ENCODE measurements around the gene RAD51D. TPM values are rescaled to one million over a fixed set of nuclear protein-coding genes. Genes with fewer than 3 reads are reported as not detected.

RAD51D gene
- total RNA-seq, result 17.0 and 22.9 TPM in 2 replicates

GRCh38 chr17:35119370-35120165 lies at the start of gene RAD51D:
RAD51D (minus strand) TSS chr17:35119860; CDS start chr17:35119613, 247 bp downstream.
- Mint-ChIP-seq H3K27ac (peak within 1 kb of the TSS; percentile 88), H3K4me1 (peaks cover 31% of the 10 kb centered on the region), H3K4me3 (peak within 1 kb of the TSS; percentile 91), H3K9me3 (no peaks in the 10 kb centered on the region), H3K27me3 (peaks cover 2% of the 10 kb centered on the region), H3K36me3 (ENCODE audit: low read depth) (peaks cover 9% of the 10 kb centered on the region)
- ChIA-PET POLR2A (interaction anchor here (0.8 to 2.9 kb wide), 10 partner anchors 22 to 645 kb away, joined by 3 to 19 read pairs (median 3); partner anchors contain the start of genes LIG3 and NLE1), CTCF (interaction anchor here (0.6 to 4.2 kb wide), 19 partner anchors 11 to 919 kb away, joined by 3 to 53 read pairs (median 5); partner anchors contain the start of genes CCT6B, NLE1, RFFL and ZNF830)
- ATAC-seq (ENCODE audit: low read depth) (peak; percentile 92), DNase-seq (peak; percentile 88)
- intact Hi-C loops (cut with micrococcal nuclease), result loop anchor here (1.0 kb wide), 6 partner anchors 30 to 919 kb away; partner anchors contain the start of gene LIG3
- TF ChIP-seq CTCF (IDR thresholded peaks at IDR 0.05), result peak; percentile 59

DNA sequence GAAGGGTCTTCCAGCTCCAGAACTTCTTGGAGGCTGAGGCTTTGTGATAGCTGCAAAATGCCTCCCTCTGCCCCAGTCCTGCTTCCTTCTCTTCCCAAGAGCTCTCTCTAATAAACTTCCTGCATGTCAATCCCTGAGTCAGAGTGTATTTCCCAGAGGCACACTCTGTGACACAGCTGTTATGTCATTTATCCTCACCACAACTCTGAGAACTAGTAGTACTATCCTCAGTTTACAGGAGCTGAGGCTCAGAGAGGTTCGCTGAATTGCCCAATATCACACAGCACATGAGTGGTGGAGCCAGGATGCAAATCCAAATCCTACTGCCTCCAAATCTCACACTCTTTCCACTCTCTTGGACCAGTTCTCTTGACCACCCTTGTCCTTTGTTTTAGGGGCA lies 48.0 kb upstream of the RAD51D start:
- no peak for ATAC-seq (ENCODE audit: low read depth)
- H3K27me3 Mint-ChIP-seq, result peaks cover 33% of the 10 kb centered on the region
- ChIA-PET POLR2A (no interaction called here), CTCF (interaction anchor here (0.8 to 0.9 kb wide), 2 partner anchors 371 to 372 kb away, joined by 3 read pairs; no protein-coding TSS in a partner anchor)
- no peaks in the 10 kb centered on the region for H3K9me3 Mint-ChIP-seq
- no peak overlapping the region for H3K27ac Mint-ChIP-seq
- no peaks in the 10 kb centered on the region for H3K4me1 Mint-ChIP-seq
- no peak for TF ChIP-seq CTCF (IDR thresholded peaks at IDR 0.05)
- H3K36me3 Mint-ChIP-seq (ENCODE audit: low read depth), result no peaks in the 10 kb centered on the region
- intact Hi-C loops (cut with micrococcal nuclease), result no loop called here
- no peak for DNase-seq
- H3K4me3 Mint-ChIP-seq, result no peak overlapping the region

GRCh38 chr17:35167046-35167445 lies 47.4 kb upstream of the RAD51D start:
- CTCF ChIA-PET, result interaction anchor here (0.8 to 0.9 kb wide), 2 partner anchors 371 to 372 kb away, joined by 3 read pairs; no protein-coding TSS in a partner anchor
- ATAC-seq (ENCODE audit: low read depth) (no peak), DNase-seq (no peak)
- no peak overlapping the region for H3K4me3 Mint-ChIP-seq
- H3K27ac Mint-ChIP-seq, result no peak overlapping the region
- H3K9me3 Mint-ChIP-seq, result no peaks in the 10 kb centered on the region
- H3K27me3 Mint-ChIP-seq, result peaks cover 35% of the 10 kb centered on the region
- no peak for TF ChIP-seq CTCF (IDR thresholded peaks at IDR 0.05)
- H3K36me3 Mint-ChIP-seq (ENCODE audit: low read depth), result no peaks in the 10 kb centered on the region
- intact Hi-C loops (cut with micrococcal nuclease), result no loop called here
- H3K4me1 Mint-ChIP-seq, result no peaks in the 10 kb centered on the region
- POLR2A ChIA-PET, result no interaction called here

DNA sequence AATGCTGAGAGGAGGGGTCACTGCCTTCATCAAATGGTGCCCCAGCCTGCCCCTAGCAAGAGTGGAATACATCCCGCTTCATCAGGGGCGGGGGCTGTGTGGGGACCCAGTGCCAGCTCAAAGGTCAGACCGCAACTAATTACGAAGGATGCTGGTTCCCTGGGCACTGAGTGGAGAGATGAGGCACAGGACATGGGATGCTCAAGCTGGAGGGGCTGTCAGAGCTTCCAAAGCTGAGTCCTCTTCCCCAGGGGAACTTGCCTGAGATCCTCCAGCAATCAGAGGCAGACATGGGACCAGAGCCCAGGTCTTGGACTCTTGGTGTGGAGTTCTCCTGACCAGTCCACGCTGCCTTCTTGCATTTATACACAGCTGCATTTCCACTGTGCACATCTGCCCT lies 46.9 kb upstream of the RAD51D start:
- ATAC-seq (ENCODE audit: low read depth), result no peak
- no peaks in the 10 kb centered on the region for H3K9me3 Mint-ChIP-seq
- CTCF ChIA-PET, result no interaction called here
- H3K27ac Mint-ChIP-seq, result no peak overlapping the region
- H3K36me3 Mint-ChIP-seq (ENCODE audit: low read depth), result no peaks in the 10 kb centered on the region
- H3K4me1 Mint-ChIP-seq, result no peaks in the 10 kb centered on the region
- peaks cover 38% of the 10 kb centered on the region for H3K27me3 Mint-ChIP-seq
- intact Hi-C loops (cut with micrococcal nuclease), result no loop called here
- no peak overlapping the region for H3K4me3 Mint-ChIP-seq
- DNase-seq, result no peak
- no peak for TF ChIP-seq CTCF (IDR thresholded peaks at IDR 0.05)
- POLR2A ChIA-PET, result no interaction called here

GRCh38 chr17:35164716-35165115 lies 45.1 kb upstream of the RAD51D start:
- no peaks in the 10 kb centered on the region for H3K4me1 Mint-ChIP-seq
- H3K36me3 Mint-ChIP-seq (ENCODE audit: low read depth), result no peaks in the 10 kb centered on the region
- no peak overlapping the region for H3K27ac Mint-ChIP-seq
- ATAC-seq (ENCODE audit: low read depth) (no peak), DNase-seq (no peak)
- H3K4me3 Mint-ChIP-seq, result no peak overlapping the region
- CTCF ChIA-PET, result no interaction called here
- intact Hi-C loops (cut with micrococcal nuclease), result no loop called here
- H3K9me3 Mint-ChIP-seq, result no peaks in the 10 kb centered on the region
- H3K27me3 Mint-ChIP-seq, result peaks cover 48% of the 10 kb centered on the region
- no peak for TF ChIP-seq CTCF (IDR thresholded peaks at IDR 0.05)
- POLR2A ChIA-PET, result no interaction called here

Data from activated B cell treated with CpG ODN at 0.5 μM for 24 hours (primary cell).